HG03064 (cell line): ENCODE data around the gene MRPS18C.

ENCODE experiments used
- ATAC-seq: cut with Tn5 transposase; IDR thresholded peaks from one replicate; pipeline ENCODE4 v1.9.1; 2021; ENCODE audit warnings: low read depth; ENCODE audit not compliant: unreplicated experiment

Gene MRPS18C

DNA sequence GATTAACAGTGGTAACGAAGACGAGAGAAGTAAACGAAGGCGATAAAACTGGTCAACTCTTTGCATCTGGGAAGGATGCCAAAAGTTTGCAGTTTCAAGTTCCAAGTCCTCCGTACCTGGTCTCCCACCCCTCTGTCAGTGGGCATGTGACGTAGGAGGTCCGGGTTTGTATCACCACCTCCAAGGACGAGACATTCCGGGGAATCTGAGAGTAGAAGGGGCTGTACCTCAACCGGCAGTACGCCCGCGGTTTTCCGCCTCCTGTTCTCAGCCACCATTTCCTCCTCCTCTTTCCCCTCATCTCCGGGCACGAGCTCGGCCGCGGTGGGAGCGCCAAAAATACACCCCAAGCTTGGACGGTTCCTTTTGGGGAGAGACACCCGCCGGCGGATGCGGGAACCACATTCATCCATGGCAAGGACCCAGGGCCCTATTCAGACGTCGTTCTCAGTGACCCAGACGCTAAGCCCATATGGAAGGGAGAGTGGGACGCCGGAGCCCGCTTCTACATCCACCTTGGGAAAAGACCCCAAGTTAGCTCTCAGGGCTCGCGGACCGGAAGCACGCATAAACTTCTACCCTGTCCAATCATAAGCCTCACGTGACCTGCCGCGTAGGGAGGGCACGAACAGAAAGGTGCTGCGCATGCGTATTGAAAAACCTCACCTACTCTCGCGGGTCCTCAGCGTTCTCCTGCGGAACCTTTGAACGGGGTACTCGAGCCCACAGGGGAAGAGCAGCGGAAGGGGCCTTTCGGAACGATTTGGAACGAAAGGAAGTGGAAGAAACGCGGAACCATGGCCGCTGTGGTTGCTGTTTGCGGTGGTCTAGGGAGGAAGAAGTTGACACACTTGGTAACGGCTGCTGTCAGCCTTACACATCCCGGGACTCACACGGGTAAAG, at the start of gene MRPS18C, which contains the start of gene HELQ:
Gene MRPS18C, plus strand, starts transcription at position 778 of the 903 bp plus-strand sequence. Its CDS starts 20 bp downstream, at position 798.
Gene HELQ, minus strand, starts transcription at position 543 of the 903 bp plus-strand sequence. Its CDS starts 130 bp downstream, at position 413.
- peak; percentile 94 for ATAC-seq

- no peak for ATAC-seq
Observed at GRCh38 chr4:83408908-83409307, 47.0 kb upstream of the MRPS18C start.

- ATAC-seq: no peak
Observed at GRCh38 chr4:83413676-83414075, 42.2 kb upstream of the MRPS18C start.

DNA sequence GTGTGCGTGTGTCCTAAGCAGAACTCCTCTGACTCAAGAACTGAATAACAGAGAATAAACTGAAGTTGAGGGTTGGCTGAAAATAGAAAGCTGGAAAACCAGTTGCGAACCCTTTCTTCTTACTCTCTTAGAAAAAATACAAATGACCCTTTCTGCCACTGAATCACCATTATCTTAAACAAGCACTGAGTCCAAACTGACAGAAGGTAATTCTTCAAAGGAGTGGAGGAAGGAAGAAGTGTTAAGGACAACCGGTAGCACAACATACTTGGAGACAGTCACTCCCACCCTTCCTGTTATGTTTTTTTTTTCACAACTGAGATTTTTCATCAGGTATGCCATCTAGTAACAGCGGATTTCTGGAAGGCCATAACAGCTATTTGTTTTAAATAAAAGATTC, 38.3 kb upstream of the MRPS18C start:
- no peak for ATAC-seq

- ATAC-seq: no peak
Observed at GRCh38 chr4:83418211-83418610, 37.6 kb upstream of the MRPS18C start.

- ATAC-seq: no peak
Observed at GRCh38 chr4:83431200-83431599, 24.7 kb upstream of the MRPS18C start.

GRCh38 chr4:83436680-83437079, 19.2 kb upstream of the MRPS18C start:
- no peak for ATAC-seq

DNA sequence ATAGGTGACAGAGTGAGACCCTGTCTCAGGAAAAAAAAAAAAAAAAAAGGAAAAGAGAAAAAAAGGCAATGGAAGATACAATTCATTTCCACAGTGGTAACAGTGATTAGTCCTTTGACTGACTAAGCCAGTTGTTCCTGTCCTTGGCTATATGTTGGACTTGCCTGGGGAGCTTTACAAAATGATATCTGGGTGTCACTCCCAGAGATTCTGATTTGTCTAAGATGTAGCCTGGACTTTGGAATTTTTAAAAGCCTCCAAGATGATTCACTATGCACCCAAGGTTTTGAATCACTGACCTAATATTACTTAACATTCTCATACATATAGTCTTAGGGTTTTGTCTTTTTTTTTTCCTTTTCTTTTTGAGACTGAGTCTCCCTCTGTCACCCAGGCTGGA, 17.1 kb upstream of the MRPS18C start:
- ATAC-seq: no peak

DNA sequence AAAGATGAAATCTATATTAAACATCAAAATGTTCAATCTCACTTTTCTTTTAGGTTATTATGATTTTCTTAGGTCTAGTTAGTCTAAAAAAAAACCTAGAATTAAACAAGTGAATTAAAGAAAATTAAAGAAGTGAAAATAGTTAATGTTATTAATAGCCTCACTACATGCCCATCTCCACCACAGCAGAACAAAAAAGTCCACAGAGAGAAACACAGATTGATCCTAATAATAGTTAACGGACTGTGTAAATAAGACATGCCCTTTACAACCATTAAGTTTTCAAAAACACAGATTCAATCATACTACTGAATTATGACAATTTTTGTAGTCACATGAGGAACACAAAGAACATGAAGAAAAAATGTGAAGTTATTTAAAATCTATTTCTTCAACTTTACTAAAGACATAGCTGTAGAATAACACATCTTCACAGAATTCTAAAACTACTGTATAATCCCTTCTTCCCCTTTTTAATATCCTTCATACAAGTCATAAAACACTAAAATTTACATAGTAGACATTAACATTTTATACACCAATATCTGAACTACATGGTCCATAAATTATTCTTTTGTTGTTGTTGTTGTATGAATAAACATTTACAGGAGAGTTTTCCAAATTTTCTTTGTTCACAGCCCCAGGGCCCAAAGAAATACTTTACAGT, 15.6 kb upstream of the MRPS18C start:
- no peak for ATAC-seq

- ATAC-seq: no peak
Observed at GRCh38 chr4:83440899-83441298, 15.0 kb upstream of the MRPS18C start.

- no peak for ATAC-seq
Observed at GRCh38 chr4:83449009-83449408, 6.8 kb upstream of the MRPS18C start.

DNA sequence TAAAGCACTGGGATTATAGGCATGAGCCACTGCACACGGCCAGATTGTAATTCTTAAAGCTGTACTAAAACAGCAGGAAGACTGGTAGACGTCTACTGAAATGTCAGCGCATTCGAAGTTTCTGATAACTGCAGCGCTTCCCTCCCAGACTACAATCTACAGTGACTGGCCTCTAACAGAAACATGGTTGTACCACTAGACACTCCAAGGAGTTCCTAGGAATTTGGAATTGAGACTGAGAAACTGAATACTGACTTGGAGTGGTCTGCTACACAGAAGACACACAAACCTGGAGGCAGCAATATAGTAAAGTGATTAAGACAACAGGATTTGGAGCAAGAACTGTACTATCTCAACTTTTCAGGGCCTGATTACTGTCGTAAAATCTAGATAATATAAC, 1.2 kb upstream of the MRPS18C start:
- no peak for ATAC-seq

DNA sequence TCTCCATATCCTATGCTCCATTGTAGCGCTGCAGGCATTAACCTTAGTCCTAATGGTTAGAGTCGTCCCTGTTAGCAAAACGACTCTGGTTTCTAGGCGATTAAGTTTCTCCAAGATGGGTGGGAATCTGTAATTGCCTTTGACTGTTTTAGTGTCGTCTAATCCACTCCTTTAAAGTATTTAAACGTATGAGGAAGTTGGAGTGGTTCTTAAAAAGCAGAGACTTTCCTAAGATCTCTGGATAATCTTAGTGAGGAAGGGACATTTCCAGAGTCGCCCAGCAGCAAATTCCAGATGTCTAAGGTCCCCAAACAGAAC, 285 bp downstream of the MRPS18C start:
- no peak for ATAC-seq

- no peak for ATAC-seq
Observed at GRCh38 chr4:83473423-83473822, 17.6 kb downstream of the MRPS18C start.

GRCh38 chr4:83473966-83474365, 18.1 kb downstream of the MRPS18C start:
- ATAC-seq: no peak

DNA sequence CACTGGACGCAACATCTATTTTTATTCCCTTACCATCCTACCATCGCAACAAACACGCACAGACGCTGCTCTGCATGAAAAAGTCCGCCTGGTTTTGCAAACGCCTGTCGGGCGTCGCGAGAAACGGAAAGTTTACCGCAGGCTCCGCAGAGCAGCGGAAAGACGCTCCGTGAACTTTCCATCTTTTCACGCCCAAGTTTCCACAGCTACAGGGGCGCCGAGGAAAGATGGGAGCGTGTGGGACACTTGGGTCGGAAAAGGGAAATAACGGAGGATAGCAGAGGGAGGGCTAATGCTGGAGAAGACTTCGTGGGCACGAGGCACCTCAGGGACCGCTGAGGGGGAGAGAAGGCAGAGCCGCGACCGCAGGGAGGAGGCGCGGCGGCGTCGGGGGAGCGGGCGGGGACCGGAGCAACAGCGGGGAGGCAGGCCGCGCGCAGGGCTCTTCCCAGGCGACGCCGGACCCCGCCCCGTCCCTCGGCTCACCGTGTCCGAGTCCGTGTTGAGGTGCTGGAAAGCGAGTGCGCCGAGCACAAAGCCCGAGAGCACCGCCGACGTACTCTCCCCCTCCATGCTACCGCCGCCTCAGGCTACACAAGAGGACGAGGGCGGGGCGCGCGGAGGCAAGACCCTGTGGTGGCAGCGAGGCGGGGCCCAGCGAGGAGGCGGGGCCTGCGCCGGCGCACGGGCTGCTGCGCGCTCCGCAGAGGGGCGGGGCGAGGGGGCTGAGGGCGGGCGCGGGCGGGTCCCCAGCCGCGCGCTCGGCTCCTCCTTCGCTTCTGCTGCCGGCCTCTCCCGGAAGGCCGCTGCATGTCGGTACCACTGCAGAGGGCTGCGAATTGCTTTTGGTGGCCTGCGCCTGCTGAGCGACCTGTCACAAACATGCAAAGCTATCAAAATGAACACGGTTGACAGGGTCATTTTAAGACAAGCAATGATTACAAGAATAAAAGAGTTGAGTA, 28.9 kb downstream of the MRPS18C start, which contains the start of gene ABRAXAS1:
Gene ABRAXAS1, minus strand, starts transcription at position 601 of the 962 bp plus-strand sequence. Its CDS starts 28 bp downstream, at position 573.
- peak; percentile 99 for ATAC-seq

GRCh38 chr4:83486457-83487129, 30.7 kb downstream of the MRPS18C start:
- no peak for ATAC-seq

DNA sequence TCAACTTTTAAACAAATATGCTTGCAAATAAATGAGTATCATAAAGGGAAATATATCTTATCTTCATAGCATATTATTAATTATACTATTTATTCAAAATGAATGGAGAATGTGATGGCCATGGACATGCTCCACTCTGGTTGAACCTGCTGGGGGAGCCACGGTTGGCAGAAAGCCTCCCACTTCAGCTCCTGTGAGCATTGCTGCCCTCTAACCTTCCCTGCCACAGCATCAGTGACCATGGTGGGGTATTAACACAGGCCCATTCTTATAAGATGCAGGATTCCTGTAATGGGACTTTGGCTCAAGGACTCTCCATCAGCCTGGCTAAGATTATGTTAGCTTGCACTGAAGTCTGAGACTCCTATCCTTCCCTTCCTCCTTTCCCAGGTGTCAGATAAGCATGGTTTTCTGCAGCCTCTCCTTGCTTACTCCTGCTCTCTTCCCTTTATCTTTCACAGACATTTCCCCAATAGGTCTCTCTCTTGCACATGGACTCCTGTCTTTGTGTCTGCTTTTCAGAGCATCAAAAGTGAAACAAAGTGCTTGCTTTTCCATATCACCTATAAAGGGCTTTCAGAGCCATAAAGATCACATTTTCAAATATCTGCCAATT, 34.0 kb downstream of the MRPS18C start:
- ATAC-seq: no peak

DNA sequence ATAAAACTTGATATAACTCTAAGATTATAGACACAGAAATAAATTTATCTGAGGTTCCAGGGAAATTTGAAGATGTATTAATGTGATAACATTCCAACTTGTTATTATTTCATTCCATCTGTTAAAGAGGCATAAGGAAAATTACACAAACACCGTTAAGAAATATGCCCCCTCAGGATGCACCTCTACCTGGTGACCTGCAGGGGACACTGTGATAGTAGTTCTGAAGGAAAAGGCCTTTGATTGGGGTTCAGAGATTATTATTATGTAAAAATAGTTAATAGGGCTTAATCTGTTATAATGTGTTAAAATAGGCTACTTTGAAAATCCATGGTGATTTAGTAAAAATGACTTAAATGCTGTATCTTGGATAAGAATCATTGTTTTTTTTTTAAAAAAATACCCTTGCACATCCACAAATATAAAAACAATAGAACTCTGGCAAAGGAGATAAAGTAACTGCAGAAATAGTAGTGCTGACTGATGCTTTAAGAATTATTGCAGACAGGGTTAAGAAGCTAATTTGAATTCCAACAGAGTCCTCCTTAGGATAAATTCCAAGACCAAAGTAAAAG, 35.1 kb downstream of the MRPS18C start:
- no peak for ATAC-seq
